PC-3 (cell line): ENCODE results near the gene NHS. TPM values are rescaled to one million over a fixed set of nuclear protein-coding genes. Genes with fewer than 3 reads are reported as not detected.

Experiments used
- ATAC-seq: fragments of 200-7000 bp; cut with Tn5 transposase; 2 replicates; pipeline ENCODE4 v1.9.1; 2020; ENCODE audit warnings: mild to moderate bottlenecking, moderate library complexity
- BruUV-seq: library from RNA; stranded (reverse); fragments of 400-500 nt; replicated peaks from 2 replicates; lab custom pipeline; 2021; lab: Mats Ljungman, UMichigan
- CTCF ChIA-PET: fragments of 300-600 bp; sonication (Branson Sonifier 250); formaldehyde crosslinking; loops from one replicate; lab custom pipeline; 2022; ENCODE audit warnings: antibody characterized with exemption; lab: Charles Lee
- POLR2A ChIA-PET: fragments of 300-600 bp; sonication (Branson Sonifier 250); formaldehyde crosslinking; loops from one replicate; lab custom pipeline; 2022; ENCODE audit warnings: antibody characterized with exemption; ENCODE audit not compliant: unreplicated experiment; lab: Charles Lee
- DNase-seq: peaks from one replicate; pipeline ENCODE4 v3.0.0-alpha.2; 2015
- H2AFZ ChIP-seq: fragments of 300-600 bp; sonication (generic); 2 replicates; pipeline ENCODE4 v1.6.0; 2016; ENCODE audit warnings: antibody characterized with exemption, low read length
- H3F3A ChIP-seq: fragments of 300-600 bp; sonication (generic); one replicate; pipeline ENCODE4 v1.6.0; 2017; ENCODE audit warnings: antibody characterized with exemption, low read length, control low read depth, mild to moderate bottlenecking; ENCODE audit not compliant: unreplicated experiment
- H3K27ac ChIP-seq: fragments of 300-600 bp; sonication (generic); 2 replicates; pipeline ENCODE4 v1.5.1; 2016; ENCODE audit warnings: mild to moderate bottlenecking, low read length
- H3K27me3 ChIP-seq: fragments of 300-600 bp; sonication (generic); 2 replicates; pipeline ENCODE4 v1.6.1; 2016; ENCODE audit warnings: low read length, mixed read lengths
- H3K36me3 ChIP-seq: fragments of 300-600 bp; sonication (generic); 2 replicates; pipeline ENCODE4 v1.6.1; 2016; ENCODE audit warnings: low read depth, mixed run types, low read length, mixed read lengths
- H3K4me1 ChIP-seq: fragments of 300-600 bp; sonication (generic); 2 replicates; pipeline ENCODE4 v1.5.1; 2016; ENCODE audit warnings: low read length; ENCODE audit not compliant: insufficient read depth
- H3K4me2 ChIP-seq: fragments of 300-600 bp; sonication (generic); 2 replicates; pipeline ENCODE4 v1.6.0; 2016; ENCODE audit warnings: low read length
- H3K4me3 ChIP-seq: fragments of 300-600 bp; sonication (generic); 2 replicates; pipeline ENCODE4 v1.5.1; 2016; ENCODE audit warnings: mild to moderate bottlenecking, low read length, mixed read lengths
- H3K79me2 ChIP-seq: fragments of 300-600 bp; sonication (generic); 2 replicates; pipeline ENCODE4 v1.6.1; 2017; ENCODE audit warnings: low read length, mixed read lengths
- H3K9ac ChIP-seq: fragments of 300-600 bp; sonication (generic); 2 replicates; pipeline ENCODE4 v1.6.0; 2016; ENCODE audit warnings: mild to moderate bottlenecking, low read length
- H3K9me2 ChIP-seq: fragments of 300-600 bp; sonication (generic); replicated peaks from 2 replicates; pipeline ENCODE4 v1.6.1; 2016; ENCODE audit warnings: mixed run types, low read length, mixed read lengths
- H3K9me3 ChIP-seq: fragments of 300-600 bp; sonication (generic); 2 replicates; pipeline ENCODE4 v1.6.1; 2016; ENCODE audit warnings: low read length, mixed read lengths
- H4K20me1 ChIP-seq: fragments of 300-600 bp; sonication (generic); 2 replicates; pipeline ENCODE4 v1.6.1; 2016; ENCODE audit warnings: low read length, mixed read lengths
- CTCF ChIP-seq: fragments of 300-600 bp; sonication (generic); conservative IDR thresholded peaks from 2 replicates; pipeline ENCODE4 v1.5.1; 2017; ENCODE audit warnings: antibody characterized with exemption, low read depth, mild to moderate bottlenecking, low read length
- EZH2 ChIP-seq: fragments of 300-600 bp; sonication (generic); IDR thresholded peaks from one replicate; pipeline ENCODE4 v1.6.1; 2017; ENCODE audit warnings: antibody characterized with exemption, mild to moderate bottlenecking, low read length; ENCODE audit not compliant: unreplicated experiment
- EZH2phosphoT487 ChIP-seq: fragments of 300-600 bp; sonication (generic); IDR thresholded peaks from 2 replicates; pipeline ENCODE4 v1.6.1; 2018; ENCODE audit warnings: mild to moderate bottlenecking, antibody characterized with exemption, low read length, borderline replicate concordance
- intact Hi-C: fragments of 100-400 bp; cut with micrococcal nuclease; formaldehyde crosslinking; loops from 2 replicates; pipeline ENCODE4 v1.9.0; 2023
- total RNA-seq: library from RNA; depleted of rRNA; stranded (reverse); fragments of >200 nt; gene quantifications from 2 replicates; pipeline ENCODE4 v1.2.3, GENCODE V29; 2014

The NHS gene
- total RNA-seq, 1 experiment from 2014 or later: 4.9 TPM

GRCh38 chrX:17470136-17470535 is 95.1 kb downstream of the NHS start:
- no peaks in the 10 kb centered on the region for H4K20me1 ChIP-seq
- H3K36me3 ChIP-seq: no peaks in the 10 kb centered on the region
- BruUV-seq: no TSS peak
- no peaks in the 10 kb centered on the region for H3K27me3 ChIP-seq
- intact Hi-C loops: no loop called here
- H3K27ac ChIP-seq: no peak overlapping the region
- H2AFZ ChIP-seq: no peak overlapping the region
- no peaks in the 10 kb centered on the region for H3F3A ChIP-seq
- no peaks in the 10 kb centered on the region for H3K9me3 ChIP-seq
- ATAC-seq (no peak), DNase-seq (no peak)
- POLR2A ChIA-PET: no interaction called here
- H3K4me3 ChIP-seq: no peak overlapping the region
- no peaks in the 10 kb centered on the region for H3K79me2 ChIP-seq
- no peak overlapping the region for H3K9ac ChIP-seq
- H3K4me2 ChIP-seq: no peak overlapping the region
- CTCF ChIA-PET: no interaction called here
- TF ChIP-seq EZH2 (no peak), CTCF (no peak), EZH2phosphoT487 (no peak)
- no peaks in the 10 kb centered on the region for H3K9me2 ChIP-seq
- H3K4me1 ChIP-seq: peaks cover 11% of the 10 kb centered on the region

DNA sequence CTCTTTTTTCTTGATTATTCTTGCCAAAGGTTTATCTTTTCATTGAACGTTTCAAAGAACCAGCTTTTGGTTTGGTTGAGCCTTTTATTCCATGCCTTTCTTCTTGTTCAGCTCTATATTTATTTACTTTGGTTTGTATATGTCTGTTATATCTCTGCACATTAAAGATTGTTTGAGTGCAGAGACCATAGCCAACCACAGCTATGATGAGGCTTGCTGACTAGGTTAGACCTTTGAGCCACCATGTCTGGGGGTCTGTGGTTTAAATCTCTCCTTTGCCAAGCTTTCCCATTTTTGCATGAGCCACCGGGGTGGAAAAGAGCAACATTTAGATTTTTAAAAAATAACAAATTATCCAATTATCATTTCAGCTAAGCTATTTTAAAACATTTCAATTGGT is 96.1 kb downstream of the NHS start:
- DNase-seq: no peak
- no TSS peak for BruUV-seq
- Histone ChIP-seq H2AFZ (no peak overlapping the region), H3K4me1 (peaks cover 20% of the 10 kb centered on the region), H4K20me1 (no peaks in the 10 kb centered on the region), H3K36me3 (no peaks in the 10 kb centered on the region), H3K27ac (no peak overlapping the region), H3K79me2 (0 out of 2 replicates have a peak, but pooled peaks cover 4% of the 10 kb centered on the region), H3K27me3 (no peaks in the 10 kb centered on the region), H3K9ac (no peak overlapping the region), H3K9me3 (no peaks in the 10 kb centered on the region), H3F3A (no peaks in the 10 kb centered on the region), H3K4me2 (no peak overlapping the region), H3K9me2 (no peaks in the 10 kb centered on the region), H3K4me3 (no peak overlapping the region)
- intact Hi-C loops: no loop called here
- no peak for ATAC-seq
- TF ChIP-seq EZH2 (no peak), CTCF (no peak)
- CTCF ChIA-PET: no interaction called here
- POLR2A ChIA-PET: no interaction called here

- no peaks in the 10 kb centered on the region for H3K9me3 ChIP-seq
- H3K79me2 ChIP-seq: 0 out of 2 replicates have a peak, but pooled peaks cover 4% of the 10 kb centered on the region
- ATAC-seq (no peak), DNase-seq (no peak)
- H3K4me2 ChIP-seq: no peak overlapping the region
- POLR2A ChIA-PET: no interaction called here
- no peaks in the 10 kb centered on the region for H3K9me2 ChIP-seq
- intact Hi-C loops: no loop called here
- CTCF ChIA-PET: no interaction called here
- H2AFZ ChIP-seq: no peak overlapping the region
- BruUV-seq: no TSS peak
- H3K4me3 ChIP-seq: no peak overlapping the region
- H4K20me1 ChIP-seq: no peaks in the 10 kb centered on the region
- TF ChIP-seq CTCF (no peak), EZH2 (no peak), EZH2phosphoT487 (no peak)
- no peaks in the 10 kb centered on the region for H3F3A ChIP-seq
- no peaks in the 10 kb centered on the region for H3K27me3 ChIP-seq
- H3K36me3 ChIP-seq: no peaks in the 10 kb centered on the region
- no peak overlapping the region for H3K27ac ChIP-seq
- H3K4me1 ChIP-seq: peaks cover 26% of the 10 kb centered on the region
- H3K9ac ChIP-seq: no peak overlapping the region
Observed at GRCh38 chrX:17471861-17472260, 96.9 kb downstream of the NHS start.
